ENCODE data around the gene PTPRN2. TPM values are rescaled to one million over a fixed set of nuclear protein-coding genes. Genes with fewer than 3 reads are reported as not detected.

Gene PTPRN2
- total RNA-seq = 2.7 and 3.1 TPM in 2 replicates

GRCh38 chr7:158587162-158588084 lies at the start of gene PTPRN2:
Gene PTPRN2, minus strand, starts transcription at chr7:158587823.

Other genes starting within 250 kb of the PTPRN2 start
- gene NCAPG2, start 117.0 kb upstream of the PTPRN2 start, total RNA-seq = 5.7 and 5.8 TPM in 2 replicates
- gene ESYT2, start 241.7 kb upstream of the PTPRN2 start, total RNA-seq = 48.4 and 54.4 TPM in 2 replicates